NCI-H146 treated with DMSO at 0.1 percent for 48 hours (cell line): ENCODE results near the gene HNRNPH3.

Experiments
- DNase-seq: peaks from one replicate; lab custom pipeline; 2025; ENCODE audit not compliant: unreplicated experiment; lab: John Stamatoyannopoulos, UW

Gene HNRNPH3

DNA sequence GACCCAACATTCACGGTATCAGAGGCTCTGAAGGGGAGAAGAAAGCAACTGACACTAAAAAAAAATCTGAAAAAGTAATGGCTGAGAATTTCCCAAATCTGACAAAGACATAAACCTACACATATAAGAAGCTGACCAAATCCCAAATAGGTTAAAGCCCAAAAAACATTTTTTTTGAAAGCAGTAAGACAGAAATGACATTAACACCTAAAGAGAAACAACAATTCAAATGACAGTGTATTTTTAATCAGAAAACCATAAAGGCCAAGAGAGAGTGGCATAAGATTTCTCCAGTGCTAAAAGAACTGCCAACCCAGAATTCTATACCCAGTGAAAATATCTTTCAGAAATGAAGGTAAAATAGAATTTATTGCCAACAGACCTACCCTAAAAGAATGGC is 39.7 kb downstream of the HNRNPH3 start:
- no peak for DNase-seq

GRCh38 chr10:68385740-68386139 is 53.9 kb downstream of the HNRNPH3 start:
- DNase-seq: no peak
